GM19099 (cell line): ENCODE data around the gene FPR1.

Experiments
- POLR2A ChIP-seq: IDR thresholded peaks from 3 replicates; pipeline ENCODE4 v1.6.1; 2011; ENCODE audit warnings: low read depth; ENCODE audit not compliant: insufficient read length; ENCODE audit errors: extremely low read depth

The FPR1 gene

GRCh38 chr19:51755571-51755970 lies 3.9 kb upstream of the FPR1 start:
- TF ChIP-seq POLR2A, result no peak

GRCh38 chr19:51754770-51755169 lies 3.1 kb upstream of the FPR1 start:
- no peak for TF ChIP-seq POLR2A

- TF ChIP-seq POLR2A, result no peak
Measured at GRCh38 chr19:51754109-51754508, 2.4 kb upstream of the FPR1 start.

DNA sequence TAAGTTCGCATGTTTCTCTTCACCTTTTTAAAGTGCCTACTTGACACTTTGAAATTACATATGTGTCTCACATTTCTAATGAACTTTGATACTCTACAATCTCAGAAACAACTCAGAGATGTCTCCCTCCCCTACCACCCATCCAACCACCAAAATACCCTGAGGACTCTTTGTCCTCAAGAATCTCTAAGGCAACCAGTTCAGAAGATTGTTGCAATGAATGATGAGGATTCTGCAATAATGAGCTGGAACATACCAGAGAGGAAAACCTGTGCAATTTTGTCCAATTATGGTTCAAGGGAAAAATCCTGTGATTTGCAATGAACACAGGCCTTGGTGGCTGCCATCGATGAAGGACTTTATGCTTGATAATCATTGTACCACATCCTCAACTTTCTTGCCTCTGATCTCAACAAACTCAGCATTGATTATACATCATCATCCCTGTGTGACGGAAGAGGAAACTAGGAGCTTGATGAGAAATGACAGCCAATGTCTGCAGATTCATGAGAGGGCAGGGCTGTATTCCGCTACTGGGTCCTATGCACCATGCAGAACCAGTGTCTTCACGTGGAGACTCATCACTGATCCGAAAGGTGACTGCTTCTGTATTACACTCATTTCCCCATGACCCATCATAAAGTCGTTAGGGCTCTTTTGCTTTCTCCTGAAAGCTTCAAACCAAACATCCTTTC lies 1.1 kb downstream of the FPR1 start:
- TF ChIP-seq POLR2A, result no peak

DNA sequence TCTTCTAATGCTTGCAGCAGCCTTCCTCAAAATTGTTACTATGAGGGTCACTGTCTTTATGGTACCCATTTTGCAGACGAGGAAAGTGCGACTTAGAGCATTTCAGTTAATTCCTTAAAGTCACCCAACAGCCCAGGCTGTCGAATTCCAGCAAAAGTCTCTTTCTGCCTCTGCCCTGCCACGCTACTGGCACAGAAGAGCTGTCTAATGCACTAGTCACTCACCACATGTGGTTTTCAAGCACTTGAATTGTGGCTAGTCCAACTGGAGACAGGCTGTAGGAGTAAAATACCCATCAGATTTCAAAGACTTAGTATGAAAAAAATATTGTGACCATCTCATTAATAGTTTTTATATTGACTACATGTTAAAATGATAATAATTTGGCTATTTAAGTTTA lies 1.7 kb downstream of the FPR1 start:
- TF ChIP-seq POLR2A, result no peak

DNA sequence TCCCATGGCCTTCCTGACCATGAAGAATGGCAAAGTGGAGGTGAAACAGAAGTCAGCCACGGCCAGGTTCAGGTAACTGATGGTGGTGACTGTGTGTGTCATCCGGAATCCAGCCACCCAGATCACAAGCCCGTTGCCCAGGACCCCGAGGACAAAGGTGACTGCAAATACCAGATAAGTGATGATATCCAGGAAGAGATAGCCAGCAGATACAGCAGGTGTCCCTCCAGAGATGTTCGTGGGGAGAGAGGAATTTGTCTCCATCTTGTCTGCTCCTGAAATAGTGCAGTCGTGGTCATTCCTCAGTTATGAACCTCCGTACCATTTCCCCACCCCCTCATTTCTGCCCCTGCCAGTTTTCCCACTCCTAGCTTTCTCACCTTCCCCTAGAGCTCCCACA lies 4.9 kb downstream of the FPR1 start:
- TF ChIP-seq POLR2A, result no peak

DNA sequence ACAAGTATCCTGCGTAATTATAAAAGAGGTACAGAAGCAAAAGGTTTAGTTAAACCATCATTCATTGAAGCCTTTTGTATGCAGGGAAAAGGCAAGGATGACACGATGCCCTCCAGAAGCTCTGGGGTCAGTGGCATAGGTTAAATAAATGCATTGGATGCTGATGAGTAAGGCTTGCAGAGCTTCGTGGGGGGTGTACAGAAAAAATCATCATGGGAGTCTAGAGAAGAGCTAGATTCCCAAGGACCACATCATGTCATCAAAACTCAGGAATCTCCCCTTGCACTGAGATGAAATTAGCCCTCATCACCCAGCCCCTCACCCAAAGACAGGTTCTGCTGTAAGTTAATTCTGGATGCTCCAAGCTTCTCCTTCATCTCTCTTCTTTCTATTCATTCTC lies 8.3 kb downstream of the FPR1 start:
- TF ChIP-seq POLR2A, result no peak

GRCh38 chr19:51742789-51743188 lies 8.9 kb downstream of the FPR1 start:
- no peak for TF ChIP-seq POLR2A

DNA sequence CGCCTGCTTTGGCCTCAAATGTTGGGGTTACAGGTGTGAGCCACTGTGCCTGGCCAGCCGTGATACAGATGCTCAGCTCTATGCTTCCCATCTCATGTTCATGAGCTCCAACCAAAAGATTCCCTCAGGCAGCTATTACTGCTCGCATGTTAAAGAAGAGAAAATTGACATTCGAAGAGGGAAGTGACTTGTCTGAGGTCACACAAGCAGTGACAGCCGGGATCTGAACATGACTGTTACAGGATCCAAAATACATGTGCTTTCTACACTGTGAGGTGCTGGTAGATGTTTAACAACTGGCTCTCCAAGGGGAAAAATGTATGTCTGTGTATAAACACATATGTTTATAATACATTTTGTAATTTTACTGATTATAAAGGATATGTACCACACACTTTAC lies 11.3 kb downstream of the FPR1 start:
- no peak for TF ChIP-seq POLR2A

DNA sequence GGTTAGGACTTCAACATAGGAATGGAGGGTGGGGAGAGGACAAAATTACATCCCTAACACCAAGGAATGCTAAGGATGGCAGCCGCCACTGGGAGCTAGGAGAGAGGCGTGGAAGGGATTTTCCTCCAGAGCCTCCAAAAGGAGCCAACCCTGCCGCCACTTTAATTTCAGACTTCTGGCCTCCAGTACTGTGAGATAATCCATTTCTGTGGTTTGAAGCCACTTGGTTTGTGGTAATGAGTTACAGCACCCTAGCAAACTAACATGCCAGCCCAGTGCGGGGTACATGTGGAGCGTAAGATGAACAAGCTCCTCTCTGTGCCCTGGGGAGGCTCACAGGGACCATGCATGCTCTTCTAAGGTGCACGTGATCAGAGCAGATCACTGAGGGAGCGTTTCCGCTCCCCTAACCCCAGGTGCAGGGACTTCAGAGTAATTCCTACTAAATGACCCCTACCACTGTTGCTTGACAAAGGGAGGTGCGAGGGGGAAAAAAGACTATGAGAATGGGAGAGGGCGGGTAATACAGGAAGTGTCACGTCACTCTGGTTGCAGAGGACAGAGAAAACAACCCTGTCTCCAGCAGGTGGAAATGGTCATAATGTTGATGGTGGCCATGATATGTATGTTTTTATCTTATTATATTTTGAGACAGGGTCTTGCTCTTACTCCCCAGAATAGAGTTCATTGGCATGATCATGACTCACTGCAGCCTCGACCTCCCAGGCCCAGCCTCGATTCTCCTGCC lies 12.0 kb downstream of the FPR1 start:
- no peak for TF ChIP-seq POLR2A

- no peak for TF ChIP-seq POLR2A
Measured at GRCh38 chr19:51737924-51738323, 13.8 kb downstream of the FPR1 start.

DNA sequence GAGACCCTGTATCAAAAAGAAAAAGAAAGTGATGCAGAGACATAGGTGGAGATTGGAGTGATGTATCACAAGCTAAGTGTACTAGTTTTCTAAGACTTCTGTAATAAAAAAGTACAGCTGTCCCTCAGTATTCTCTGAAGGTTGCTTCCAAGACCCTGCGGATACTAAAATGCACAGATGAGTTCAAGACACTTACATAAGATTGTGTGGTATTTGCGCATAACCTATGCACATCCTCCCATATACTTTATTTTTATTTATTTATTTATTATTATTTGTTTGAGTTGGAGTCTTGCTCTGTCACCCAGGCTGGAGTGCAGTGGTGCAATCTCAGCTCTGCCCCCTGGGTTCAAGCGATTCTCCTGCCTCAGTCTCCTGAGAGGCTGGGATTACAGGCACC lies 14.3 kb downstream of the FPR1 start:
- no peak for TF ChIP-seq POLR2A

DNA sequence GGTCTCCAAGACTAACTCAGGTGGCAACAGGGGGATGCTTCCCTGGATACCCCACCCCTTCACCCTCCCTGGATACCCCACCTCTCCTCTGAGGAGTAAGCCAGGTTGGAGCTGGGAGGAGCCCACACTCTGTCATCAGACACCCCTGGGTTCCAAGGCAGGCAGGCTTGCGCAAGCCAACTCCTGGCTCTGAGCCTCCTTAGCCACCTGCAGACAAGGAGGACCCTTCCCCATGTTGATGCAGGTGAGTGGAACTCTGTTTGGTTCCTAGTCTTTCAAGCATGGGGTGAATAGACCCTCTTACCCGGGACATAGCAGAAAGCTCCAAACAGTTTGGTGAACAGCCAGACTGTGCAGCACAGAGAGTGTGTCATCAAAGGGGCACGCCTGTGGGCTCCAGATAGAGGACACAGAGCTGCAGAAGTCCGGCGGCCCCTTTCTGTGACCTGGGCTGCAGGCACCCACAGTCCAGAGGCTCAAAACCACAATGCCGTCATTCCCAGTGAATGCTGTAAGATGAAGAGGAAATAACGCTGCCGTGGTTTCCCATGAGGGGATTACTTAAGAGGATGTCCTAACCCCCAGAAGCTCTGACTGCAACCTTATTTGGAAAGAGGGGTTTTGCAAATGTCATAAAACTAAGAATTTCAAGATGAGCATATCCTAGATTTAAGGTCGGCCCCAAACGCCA lies 15.8 kb downstream of the FPR1 start:
- TF ChIP-seq POLR2A, result no peak

DNA sequence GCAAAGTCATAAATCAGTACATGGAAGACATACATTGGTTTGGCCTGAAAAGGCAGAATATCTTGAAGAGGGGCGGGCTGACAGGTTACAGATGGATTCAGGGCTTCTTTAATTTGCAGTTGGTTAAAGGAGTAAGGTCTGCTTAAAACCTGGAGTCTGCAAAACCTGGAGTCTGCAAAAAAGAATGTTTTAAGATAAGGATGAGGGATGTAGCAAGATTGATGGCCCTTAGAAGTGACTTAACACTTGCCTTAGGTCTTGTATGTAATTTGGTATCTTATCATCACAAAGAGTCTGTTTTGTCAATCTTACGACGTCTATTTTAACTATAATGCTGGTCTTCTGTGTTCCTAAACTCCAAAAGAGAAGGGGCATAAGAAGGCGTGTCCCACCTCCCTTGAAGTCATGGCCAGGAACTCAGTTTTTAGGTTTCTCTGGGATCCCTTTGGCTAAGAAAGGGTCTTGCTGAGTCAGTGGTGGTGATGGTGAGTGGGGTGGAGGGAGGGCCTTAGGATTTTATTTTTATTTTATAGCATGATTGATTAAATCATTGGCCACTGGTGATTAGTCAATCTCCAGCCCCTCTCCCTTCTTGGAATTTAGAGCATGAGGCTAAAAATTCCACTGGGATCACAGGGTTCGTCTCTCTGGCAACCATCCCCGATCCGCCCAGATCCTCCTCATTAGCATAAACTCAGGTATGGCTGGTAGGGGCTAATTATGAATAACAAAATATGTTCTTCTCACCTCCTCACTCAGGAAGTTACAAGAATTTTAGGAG lies 17.7 kb downstream of the FPR1 start:
- no peak for TF ChIP-seq POLR2A

GRCh38 chr19:51729781-51730180 lies 21.9 kb downstream of the FPR1 start:
- no peak for TF ChIP-seq POLR2A
